NT2/D1 (cell line): Measurements from ENCODE around the gene PIGT.

Experiments
- DNase-seq: peaks from one replicate; pipeline ENCODE4 v3.0.0-alpha.2; 2011; ENCODE audit warnings: low read depth, low spot score
- H3K27me3 ChIP-seq: 2 replicates; pipeline ENCODE4 v1.6.0; 2011; ENCODE audit warnings: mild to moderate bottlenecking; ENCODE audit not compliant: insufficient read length, insufficient read depth
- H3K36me3 ChIP-seq: 2 replicates; pipeline ENCODE4 v1.6.1; 2011; ENCODE audit warnings: mild to moderate bottlenecking, low read length, mixed read lengths; ENCODE audit not compliant: insufficient read depth, insufficient read length
- H3K4me1 ChIP-seq: 2 replicates; pipeline ENCODE4 v1.5.1; 2011; ENCODE audit not compliant: insufficient read depth, insufficient read length
- H3K4me3 ChIP-seq: 2 replicates; pipeline ENCODE4 v1.5.1; 2011; ENCODE audit warnings: low read depth; ENCODE audit not compliant: insufficient read length
- H3K9ac ChIP-seq: 2 replicates; pipeline ENCODE4 v1.6.0; 2011; ENCODE audit warnings: low read depth; ENCODE audit not compliant: insufficient read length
- H3K9me3 ChIP-seq: 2 replicates; pipeline ENCODE4 v1.5.1; 2011; ENCODE audit warnings: mild to moderate bottlenecking, low read length; ENCODE audit not compliant: insufficient read depth
- SUZ12 ChIP-seq: IDR thresholded peaks from 2 replicates; pipeline ENCODE4 v1.6.1; 2011; ENCODE audit not compliant: insufficient read length, insufficient read depth; ENCODE audit errors: extremely low read depth
- YY1 ChIP-seq: IDR thresholded peaks from 2 replicates; pipeline ENCODE4 v1.6.1; 2011; ENCODE audit not compliant: insufficient read length, insufficient read depth
- ZNF274 ChIP-seq: IDR thresholded peaks from 2 replicates; pipeline ENCODE4 v1.6.1; 2011; ENCODE audit warnings: mild to moderate bottlenecking, low read depth, low read length

Gene PIGT

GRCh38 chr20:45408646-45409213 lies 7.2 kb upstream of the PIGT start:
- H3K36me3 ChIP-seq = peaks cover 11% of the 10 kb centered on the region
- DNase-seq = no peak
- no peak overlapping the region for H3K9ac ChIP-seq
- no peak for TF ChIP-seq SUZ12
- peaks cover 4% of the 10 kb centered on the region for H3K4me1 ChIP-seq
- H3K9me3 ChIP-seq = no peaks in the 10 kb centered on the region
- H3K27me3 ChIP-seq = peaks cover 53% of the 10 kb centered on the region
- no peak overlapping the region for H3K4me3 ChIP-seq

GRCh38 chr20:45409521-45410272 lies 6.2 kb upstream of the PIGT start:
- TF ChIP-seq SUZ12 (no peak), YY1 (no peak), ZNF274 (no peak)
- no peak overlapping the region for H3K9ac ChIP-seq
- H3K4me1 ChIP-seq = peaks cover 4% of the 10 kb centered on the region
- no peak overlapping the region for H3K4me3 ChIP-seq
- H3K27me3 ChIP-seq = peaks cover 46% of the 10 kb centered on the region
- H3K36me3 ChIP-seq = peaks cover 11% of the 10 kb centered on the region
- no peaks in the 10 kb centered on the region for H3K9me3 ChIP-seq
- DNase-seq = no peak

GRCh38 chr20:45410887-45411286 lies 5.1 kb upstream of the PIGT start:
- peaks cover 35% of the 10 kb centered on the region for H3K27me3 ChIP-seq
- no peaks in the 10 kb centered on the region for H3K9me3 ChIP-seq
- DNase-seq = no peak
- no peak overlapping the region for H3K4me3 ChIP-seq
- H3K9ac ChIP-seq = no peak overlapping the region
- no peak for TF ChIP-seq SUZ12
- TF ChIP-seq ZNF274 = no peak
- no peak for TF ChIP-seq YY1
- no peaks in the 10 kb centered on the region for H3K4me1 ChIP-seq
- H3K36me3 ChIP-seq = peaks cover 11% of the 10 kb centered on the region

GRCh38 chr20:45412653-45413052 lies 3.3 kb upstream of the PIGT start:
- Histone ChIP-seq H3K9me3 (no peaks in the 10 kb centered on the region), H3K27me3 (peaks cover 18% of the 10 kb centered on the region)

GRCh38 chr20:45413479-45413878 lies 2.5 kb upstream of the PIGT start:
- Histone ChIP-seq H3K4me1 (no peaks in the 10 kb centered on the region), H3K27me3 (peaks cover 9% of the 10 kb centered on the region), H3K9me3 (no peaks in the 10 kb centered on the region), H3K36me3 (peaks cover 15% of the 10 kb centered on the region), H3K9ac (no peak overlapping the region), H3K4me3 (no peak overlapping the region)
- no peak for DNase-seq
- TF ChIP-seq ZNF274 (no peak), SUZ12 (no peak), YY1 (no peak)

More at GRCh38 chr20:45412653-45413052, 3.3 kb upstream of the PIGT start:
- Histone ChIP-seq H3K36me3 (peaks cover 11% of the 10 kb centered on the region), H3K4me3 (no peak overlapping the region), H3K4me1 (no peaks in the 10 kb centered on the region), H3K9ac (no peak overlapping the region)
- DNase-seq = no peak
- TF ChIP-seq ZNF274 = no peak
- no peak for TF ChIP-seq YY1
- no peak for TF ChIP-seq SUZ12

- Histone ChIP-seq H3K9me3 (no peaks in the 10 kb centered on the region), H3K4me1 (no peaks in the 10 kb centered on the region), H3K27me3 (peaks cover 3% of the 10 kb centered on the region), H3K4me3 (peak overlapping the region; percentile 96), H3K9ac (peak overlapping the region; percentile 96), H3K36me3 (peaks cover 40% of the 10 kb centered on the region)
- DNase-seq = no peak
- TF ChIP-seq ZNF274 = no peak
- no peak for TF ChIP-seq YY1
- TF ChIP-seq SUZ12 = no peak
These were observed 976 bp downstream of the PIGT start for GRCh38 chr20:45416917-45417316.

GRCh38 chr20:45419188-45420091 lies 3.5 kb downstream of the PIGT start:
- no peaks in the 10 kb centered on the region for H3K4me1 ChIP-seq
- no peak overlapping the region for H3K9ac ChIP-seq
- DNase-seq = no peak
- H3K27me3 ChIP-seq = no peaks in the 10 kb centered on the region
- peaks cover 59% of the 10 kb centered on the region for H3K36me3 ChIP-seq
- no peaks in the 10 kb centered on the region for H3K9me3 ChIP-seq
- TF ChIP-seq ZNF274 = no peak
- TF ChIP-seq SUZ12 = no peak
- TF ChIP-seq YY1 = no peak
- H3K4me3 ChIP-seq = no peak overlapping the region
